Upper lobe of right lung (tissue), 1 donor: ENCODE results near the gene PRDM16. TPM values are rescaled to one million over a fixed set of nuclear protein-coding genes. Genes with fewer than 3 reads are reported as not detected.

Source experiments
- ATAC-seq: fragments of 200-7000 bp; cut with Tn5 transposase; one replicate; pipeline ENCODE4 v1.9.1; 2020; ENCODE audit warnings: mild to moderate bottlenecking, moderate library complexity
- DNase-seq: peaks from one replicate; pipeline ENCODE4 v3.0.0-alpha.2; 2020
- H3K27ac ChIP-seq: fragments of 200-600 bp; one replicate; pipeline ENCODE4 v1.8.0; 2022
- H3K27me3 ChIP-seq: fragments of 200-600 bp; one replicate; pipeline ENCODE4 v1.8.0; 2022; ENCODE audit warnings: mild to moderate bottlenecking
- H3K36me3 ChIP-seq: fragments of 200-600 bp; one replicate; pipeline ENCODE4 v1.8.0; 2022
- H3K4me1 ChIP-seq: fragments of 200-600 bp; one replicate; pipeline ENCODE4 v1.8.0; 2022
- H3K4me3 ChIP-seq: fragments of 200-600 bp; one replicate; pipeline ENCODE4 v1.8.0; 2022; ENCODE audit warnings: mild to moderate bottlenecking
- H3K9me3 ChIP-seq: fragments of 200-600 bp; one replicate; pipeline ENCODE4 v1.8.0; 2022
- intact Hi-C: fragments of 100-400 bp; cut with DNase I; formaldehyde crosslinking; loops from one replicate; pipeline ENCODE4 v1.11.0; 2022
- total RNA-seq: library from RNA; stranded (reverse); fragmentation: NEBNext Ultra II Directional; extraction: Animal tissue kit (Norgen Biotek cat#: 25700); gene quantifications from one replicate; pipeline ENCODE4 v1.2.1, GENCODE V29; 2021
- TF ChIP-seq, protein P1 (sequence below): fragments of 200-600 bp; IDR thresholded peaks from one replicate; pipeline ENCODE4 v1.8.0; 2022; ENCODE audit warnings: antibody characterized with exemption
- donor health status: DM: no; HTN: yes; CAD: no; lungs with severe emphysema.

The PRDM16 gene
- total RNA-seq, 1 donor from 2014 or later, result 21.0 TPM

- Histone ChIP-seq H3K9me3 (no peaks in the 10 kb centered on the region), H3K4me3 (no peak overlapping the region), H3K27ac (no peak overlapping the region), H3K36me3 (no peaks in the 10 kb centered on the region), H3K4me1 (no peaks in the 10 kb centered on the region), H3K27me3 (no peaks in the 10 kb centered on the region)
- ATAC-seq (no peak), DNase-seq (no peak)
- TF ChIP-seq, protein P1, sequence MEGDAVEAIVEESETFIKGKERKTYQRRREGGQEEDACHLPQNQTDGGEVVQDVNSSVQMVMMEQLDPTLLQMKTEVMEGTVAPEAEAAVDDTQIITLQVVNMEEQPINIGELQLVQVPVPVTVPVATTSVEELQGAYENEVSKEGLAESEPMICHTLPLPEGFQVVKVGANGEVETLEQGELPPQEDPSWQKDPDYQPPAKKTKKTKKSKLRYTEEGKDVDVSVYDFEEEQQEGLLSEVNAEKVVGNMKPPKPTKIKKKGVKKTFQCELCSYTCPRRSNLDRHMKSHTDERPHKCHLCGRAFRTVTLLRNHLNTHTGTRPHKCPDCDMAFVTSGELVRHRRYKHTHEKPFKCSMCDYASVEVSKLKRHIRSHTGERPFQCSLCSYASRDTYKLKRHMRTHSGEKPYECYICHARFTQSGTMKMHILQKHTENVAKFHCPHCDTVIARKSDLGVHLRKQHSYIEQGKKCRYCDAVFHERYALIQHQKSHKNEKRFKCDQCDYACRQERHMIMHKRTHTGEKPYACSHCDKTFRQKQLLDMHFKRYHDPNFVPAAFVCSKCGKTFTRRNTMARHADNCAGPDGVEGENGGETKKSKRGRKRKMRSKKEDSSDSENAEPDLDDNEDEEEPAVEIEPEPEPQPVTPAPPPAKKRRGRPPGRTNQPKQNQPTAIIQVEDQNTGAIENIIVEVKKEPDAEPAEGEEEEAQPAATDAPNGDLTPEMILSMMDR, result no peak
- intact Hi-C loops, result no loop called here
These were observed 260.8 kb downstream of the PRDM16 start for GRCh38 chr1:3329640-3330281.

DNA sequence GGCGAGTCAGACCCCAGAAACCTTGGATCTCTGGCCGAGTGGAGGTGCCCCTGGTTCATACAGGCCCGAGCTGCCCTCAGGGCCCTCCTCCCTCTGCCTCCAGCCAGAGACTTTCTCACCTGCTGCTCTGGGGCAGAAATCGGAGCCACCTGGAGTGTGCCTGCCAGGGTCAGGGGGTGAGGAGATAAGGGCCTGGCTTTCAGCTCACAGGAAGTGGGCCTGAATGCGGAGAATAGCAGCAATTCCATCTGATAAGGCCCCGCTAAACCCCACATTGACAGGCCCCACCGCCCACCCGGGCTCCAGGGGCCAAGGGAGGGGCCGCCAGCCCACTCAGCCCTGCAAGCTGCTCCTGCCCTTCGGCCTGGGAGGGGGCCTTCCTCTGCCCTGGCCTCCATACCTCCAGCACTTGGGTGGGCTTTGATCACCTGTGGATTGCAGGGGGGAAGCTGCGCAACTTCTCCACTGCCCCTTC lies 261.8 kb downstream of the PRDM16 start:
- H3K27me3 ChIP-seq, result no peaks in the 10 kb centered on the region
- no peak overlapping the region for H3K4me3 ChIP-seq
- H3K9me3 ChIP-seq, result no peaks in the 10 kb centered on the region
- ATAC-seq, result no peak
- no peak for DNase-seq
- H3K4me1 ChIP-seq, result no peaks in the 10 kb centered on the region
- H3K36me3 ChIP-seq, result no peaks in the 10 kb centered on the region
- intact Hi-C loops, result no loop called here
- TF ChIP-seq, protein P1, result no peak
- no peak overlapping the region for H3K27ac ChIP-seq

GRCh38 chr1:3331564-3331963 lies 262.6 kb downstream of the PRDM16 start:
- no peak overlapping the region for H3K4me3 ChIP-seq
- H3K9me3 ChIP-seq, result no peaks in the 10 kb centered on the region
- TF ChIP-seq, protein P1, result no peak
- no peak overlapping the region for H3K27ac ChIP-seq
- H3K36me3 ChIP-seq, result no peaks in the 10 kb centered on the region
- no peak for DNase-seq
- intact Hi-C loops, result no loop called here
- H3K27me3 ChIP-seq, result no peaks in the 10 kb centered on the region
- no peak for ATAC-seq
- no peaks in the 10 kb centered on the region for H3K4me1 ChIP-seq

DNA sequence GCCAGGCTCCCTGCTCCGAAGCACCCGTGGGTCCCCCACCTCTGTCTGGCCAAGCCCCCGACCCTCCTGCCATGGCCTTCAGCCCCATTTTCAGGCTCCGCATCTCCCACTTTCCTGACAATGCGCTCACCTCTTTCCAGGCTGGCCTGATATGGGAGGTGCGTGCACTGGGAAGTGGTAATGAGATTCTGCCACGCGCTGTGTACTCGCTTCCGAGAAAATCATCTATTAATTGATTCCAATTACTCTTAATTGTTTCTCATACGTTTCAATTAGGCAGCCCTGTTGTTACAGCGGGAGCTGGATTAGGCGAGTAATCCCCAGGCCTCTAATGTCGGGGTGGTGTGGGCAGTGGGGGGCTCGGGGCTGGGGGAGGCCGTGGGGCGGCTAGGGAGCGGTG lies 263.0 kb downstream of the PRDM16 start:
- H3K27me3 ChIP-seq, result no peaks in the 10 kb centered on the region
- no peak for ATAC-seq
- intact Hi-C loops, result no loop called here
- no peaks in the 10 kb centered on the region for H3K4me1 ChIP-seq
- no peaks in the 10 kb centered on the region for H3K36me3 ChIP-seq
- no peaks in the 10 kb centered on the region for H3K9me3 ChIP-seq
- TF ChIP-seq, protein P1, result no peak
- no peak for DNase-seq
- no peak overlapping the region for H3K27ac ChIP-seq
- H3K4me3 ChIP-seq, result no peak overlapping the region

- no peaks in the 10 kb centered on the region for H3K27me3 ChIP-seq
- H3K9me3 ChIP-seq, result no peaks in the 10 kb centered on the region
- no peak overlapping the region for H3K27ac ChIP-seq
- intact Hi-C loops, result no loop called here
- no peak for ATAC-seq
- no peaks in the 10 kb centered on the region for H3K4me1 ChIP-seq
- TF ChIP-seq, protein P1, result no peak
- DNase-seq, result no peak
- no peaks in the 10 kb centered on the region for H3K36me3 ChIP-seq
- H3K4me3 ChIP-seq, result no peak overlapping the region
These were observed 263.7 kb downstream of the PRDM16 start for GRCh38 chr1:3332662-3333061.

GRCh38 chr1:3333903-3334302 lies 264.9 kb downstream of the PRDM16 start:
- no peaks in the 10 kb centered on the region for H3K36me3 ChIP-seq
- DNase-seq, result no peak
- ATAC-seq, result no peak
- H3K4me1 ChIP-seq, result no peaks in the 10 kb centered on the region
- H3K27me3 ChIP-seq, result no peaks in the 10 kb centered on the region
- intact Hi-C loops, result no loop called here
- TF ChIP-seq, protein P1, result no peak
- H3K9me3 ChIP-seq, result no peaks in the 10 kb centered on the region
- no peak overlapping the region for H3K4me3 ChIP-seq
- no peak overlapping the region for H3K27ac ChIP-seq
